B cell (primary cell): ENCODE data around the gene PCSK9.

Source experiments
- EZH2 ChIP-seq: IDR thresholded peaks from 2 replicates; pipeline ENCODE4 v1.6.1; 2012; ENCODE audit warnings: borderline replicate concordance, low read depth, mild to moderate bottlenecking, moderate library complexity, low read length; ENCODE audit not compliant: insufficient read depth, poor library complexity, severe bottlenecking
- TF ChIP-seq, protein P1 (sequence below): fragments of 200-600 bp; IDR thresholded peaks from one replicate; pipeline ENCODE4 v1.8.0; 2022; ENCODE audit warnings: antibody characterized with exemption, mild to moderate bottlenecking

DNA sequence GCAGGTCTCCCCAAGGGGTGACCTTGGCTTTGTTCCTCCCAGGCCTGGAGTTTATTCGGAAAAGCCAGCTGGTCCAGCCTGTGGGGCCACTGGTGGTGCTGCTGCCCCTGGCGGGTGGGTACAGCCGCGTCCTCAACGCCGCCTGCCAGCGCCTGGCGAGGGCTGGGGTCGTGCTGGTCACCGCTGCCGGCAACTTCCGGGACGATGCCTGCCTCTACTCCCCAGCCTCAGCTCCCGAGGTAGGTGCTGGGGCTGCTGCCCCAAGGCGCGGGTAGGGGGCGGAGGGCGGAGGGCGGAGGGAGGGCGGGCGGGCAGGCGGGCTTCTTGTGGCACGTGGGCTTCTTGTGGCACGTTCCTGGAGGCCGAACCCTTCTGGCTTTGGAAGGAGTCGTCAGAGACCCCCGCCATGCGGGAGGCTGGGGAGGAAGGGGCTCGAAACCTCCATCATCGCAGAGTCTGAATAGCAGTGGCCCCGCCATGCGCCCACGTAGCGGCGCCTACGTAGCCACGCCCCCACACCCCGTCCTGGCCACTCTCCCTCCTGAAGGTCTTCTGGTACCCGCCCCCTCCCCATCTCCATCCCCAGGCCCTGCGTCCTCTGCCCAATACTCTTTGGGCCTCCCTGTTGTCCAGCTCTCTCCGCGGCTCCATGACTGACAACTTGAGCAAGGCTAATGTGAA, 16.7 kb downstream of the PCSK9 start:
- TF ChIP-seq EZH2: no peak
- TF ChIP-seq, protein P1, sequence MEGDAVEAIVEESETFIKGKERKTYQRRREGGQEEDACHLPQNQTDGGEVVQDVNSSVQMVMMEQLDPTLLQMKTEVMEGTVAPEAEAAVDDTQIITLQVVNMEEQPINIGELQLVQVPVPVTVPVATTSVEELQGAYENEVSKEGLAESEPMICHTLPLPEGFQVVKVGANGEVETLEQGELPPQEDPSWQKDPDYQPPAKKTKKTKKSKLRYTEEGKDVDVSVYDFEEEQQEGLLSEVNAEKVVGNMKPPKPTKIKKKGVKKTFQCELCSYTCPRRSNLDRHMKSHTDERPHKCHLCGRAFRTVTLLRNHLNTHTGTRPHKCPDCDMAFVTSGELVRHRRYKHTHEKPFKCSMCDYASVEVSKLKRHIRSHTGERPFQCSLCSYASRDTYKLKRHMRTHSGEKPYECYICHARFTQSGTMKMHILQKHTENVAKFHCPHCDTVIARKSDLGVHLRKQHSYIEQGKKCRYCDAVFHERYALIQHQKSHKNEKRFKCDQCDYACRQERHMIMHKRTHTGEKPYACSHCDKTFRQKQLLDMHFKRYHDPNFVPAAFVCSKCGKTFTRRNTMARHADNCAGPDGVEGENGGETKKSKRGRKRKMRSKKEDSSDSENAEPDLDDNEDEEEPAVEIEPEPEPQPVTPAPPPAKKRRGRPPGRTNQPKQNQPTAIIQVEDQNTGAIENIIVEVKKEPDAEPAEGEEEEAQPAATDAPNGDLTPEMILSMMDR: no peak
